Cardiac fibroblast (primary cell): ENCODE data around the gene LCT.

Source experiments
- DNase-seq, 2 donors: peaks; one replicate each; pipeline versions ENCODE4 v3.0.0 to v3.0.0-alpha.2; 2010; ENCODE audit warnings: low read depth in 2 of 2
- H3K4me3 ChIP-seq, 2 donors: replicated peaks in 1 of 2; 1 replicate in 1 of 2; 2 replicates in 1 of 2; pipeline ENCODE4 v1.5.1; 2011; ENCODE audit warnings: low read depth in 2 of 2, low read length in 2 of 2, mild to moderate bottlenecking in 2 of 2, moderate library complexity in 1 of 2
- CTCF ChIP-seq: IDR thresholded peaks from one replicate; pipeline ENCODE4 v1.5.1; 2011; ENCODE audit warnings: low read depth, mild to moderate bottlenecking, low read length, inconsistent platforms

The LCT gene

GRCh38 chr2:135822855-135823254 lies 14.1 kb downstream of the LCT start:
- no peak overlapping the region for H3K4me3 ChIP-seq
- no peak for DNase-seq
- TF ChIP-seq CTCF: no peak

GRCh38 chr2:135821190-135821589 lies 15.8 kb downstream of the LCT start:
- TF ChIP-seq CTCF: no peak
- DNase-seq: no peak

GRCh38 chr2:135820003-135820618 lies 16.9 kb downstream of the LCT start:
- DNase-seq: no peak
- no peak for TF ChIP-seq CTCF
- no peak overlapping the region for H3K4me3 ChIP-seq

More at GRCh38 chr2:135821190-135821589, 15.8 kb downstream of the LCT start:
- no peak overlapping the region for H3K4me3 ChIP-seq

- DNase-seq: peak; percentile 24 to 58
- H3K4me3 ChIP-seq: no peak overlapping the region
- TF ChIP-seq CTCF: peak; percentile 64
Measured at GRCh38 chr2:135818937-135819610, 17.9 kb downstream of the LCT start.

- no peak for TF ChIP-seq CTCF
- H3K4me3 ChIP-seq: no peak overlapping the region
- no peak for DNase-seq
Measured at GRCh38 chr2:135817951-135818350, 19.0 kb downstream of the LCT start.

GRCh38 chr2:135817466-135817865 lies 19.5 kb downstream of the LCT start:
- no peak overlapping the region for H3K4me3 ChIP-seq
- no peak for TF ChIP-seq CTCF
- DNase-seq: no peak
